Ascending aorta (tissue), 2 donors: ENCODE data around the gene C4orf17. TPM values are rescaled to one million over a fixed set of nuclear protein-coding genes. Genes with fewer than 3 reads are reported as not detected.

Experiments used
- DNase-seq, 2 donors: peaks; one replicate each; pipeline ENCODE4 v3.0.0-alpha.2; 2019; ENCODE audit warnings: low spot score in 2 of 2
- H3K27ac ChIP-seq, 2 donors: fragments of 200-600 bp; sonication (generic); one replicate each; pipeline ENCODE4 v1.5.1; 2016 to 2017; ENCODE audit warnings: mild to moderate bottlenecking in 1 of 2
- H3K27me3 ChIP-seq: fragments of 200-600 bp; sonication (generic); one replicate; pipeline ENCODE4 v1.5.1; 2017
- H3K36me3 ChIP-seq, 2 donors: fragments of 200-600 bp; sonication (generic); one replicate each; pipeline ENCODE4 v1.5.1; 2016
- H3K4me1 ChIP-seq, 2 donors: fragments of 200-600 bp; sonication (generic); one replicate each; pipeline ENCODE4 v1.5.1; 2016 to 2017; ENCODE audit warnings: mild to moderate bottlenecking in 1 of 2
- H3K4me3 ChIP-seq, 2 donors: fragments of 200-600 bp; sonication (generic); one replicate each; pipeline ENCODE4 v1.5.1; 2016 to 2017; ENCODE audit warnings: mild to moderate bottlenecking in 1 of 2
- H3K9me3 ChIP-seq, 2 donors: fragments of 200-600 bp; sonication (generic); one replicate each; pipeline ENCODE4 v1.5.1; 2016
- CTCF ChIP-seq, 3 experiments: fragments of 200-600 bp in 2 of 3; fragments of 450-650 bp in 1 of 3; sonication (generic) in 2 of 3; IDR thresholded peaks; one replicate each; pipeline ENCODE4 v1.5.1; 2016 to 2019; ENCODE audit warnings: antibody characterized with exemption in 3 of 3, mild to moderate bottlenecking in 1 of 3, moderate library complexity in 1 of 3
- intact Hi-C: fragments of 100-400 bp; cut with DNase I; formaldehyde crosslinking; loops from one replicate; pipeline ENCODE4 v1.15.1; 2023
- total RNA-seq: library from RNA; depleted of rRNA; stranded (reverse); fragments of >200 nt; gene quantifications from one replicate; pipeline ENCODE4 v1.1.0, GENCODE V29; 2016

The C4orf17 gene
- total RNA-seq, 1 donor from 2014 or later, result not detected

GRCh38 chr4:99571883-99572282 lies 61.1 kb downstream of the C4orf17 start:
- peaks cover 0 to 3% of the 10 kb centered on the region in 2 donors for H3K4me1 ChIP-seq
- H3K4me3 ChIP-seq, result no peak overlapping the region
- no peaks in the 10 kb centered on the region for H3K27me3 ChIP-seq
- DNase-seq, result no peak
- TF ChIP-seq CTCF (IDR thresholded peaks at IDR 0.05), result no peak
- H3K36me3 ChIP-seq, result no peaks in the 10 kb centered on the region
- intact Hi-C loops, result no loop called here
- no peak overlapping the region for H3K27ac ChIP-seq
- no peaks in the 10 kb centered on the region for H3K9me3 ChIP-seq

- Histone ChIP-seq H3K4me3 (no peak overlapping the region), H3K4me1 (peaks cover 0 to 3% of the 10 kb centered on the region in 2 donors), H3K9me3 (no peaks in the 10 kb centered on the region), H3K36me3 (no peaks in the 10 kb centered on the region), H3K27me3 (no peaks in the 10 kb centered on the region), H3K27ac (peak overlapping the region in 1 of 2 donors; percentile 42)
- no peak for DNase-seq
- intact Hi-C loops, result no loop called here
- TF ChIP-seq CTCF (IDR thresholded peaks at IDR 0.05), result no peak
Measured at GRCh38 chr4:99572527-99573240, 61.9 kb downstream of the C4orf17 start.

GRCh38 chr4:99573735-99574368 lies 63.0 kb downstream of the C4orf17 start:
- Histone ChIP-seq H3K4me3 (no peak overlapping the region), H3K27ac (peak overlapping the region in 1 of 2 donors; percentile 42), H3K27me3 (no peaks in the 10 kb centered on the region), H3K36me3 (no peaks in the 10 kb centered on the region), H3K9me3 (no peaks in the 10 kb centered on the region), H3K4me1 (peaks cover 0 to 3% of the 10 kb centered on the region in 2 donors)
- intact Hi-C loops, result no loop called here
- no peak for TF ChIP-seq CTCF (IDR thresholded peaks at IDR 0.05)
- DNase-seq, result no peak

DNA sequence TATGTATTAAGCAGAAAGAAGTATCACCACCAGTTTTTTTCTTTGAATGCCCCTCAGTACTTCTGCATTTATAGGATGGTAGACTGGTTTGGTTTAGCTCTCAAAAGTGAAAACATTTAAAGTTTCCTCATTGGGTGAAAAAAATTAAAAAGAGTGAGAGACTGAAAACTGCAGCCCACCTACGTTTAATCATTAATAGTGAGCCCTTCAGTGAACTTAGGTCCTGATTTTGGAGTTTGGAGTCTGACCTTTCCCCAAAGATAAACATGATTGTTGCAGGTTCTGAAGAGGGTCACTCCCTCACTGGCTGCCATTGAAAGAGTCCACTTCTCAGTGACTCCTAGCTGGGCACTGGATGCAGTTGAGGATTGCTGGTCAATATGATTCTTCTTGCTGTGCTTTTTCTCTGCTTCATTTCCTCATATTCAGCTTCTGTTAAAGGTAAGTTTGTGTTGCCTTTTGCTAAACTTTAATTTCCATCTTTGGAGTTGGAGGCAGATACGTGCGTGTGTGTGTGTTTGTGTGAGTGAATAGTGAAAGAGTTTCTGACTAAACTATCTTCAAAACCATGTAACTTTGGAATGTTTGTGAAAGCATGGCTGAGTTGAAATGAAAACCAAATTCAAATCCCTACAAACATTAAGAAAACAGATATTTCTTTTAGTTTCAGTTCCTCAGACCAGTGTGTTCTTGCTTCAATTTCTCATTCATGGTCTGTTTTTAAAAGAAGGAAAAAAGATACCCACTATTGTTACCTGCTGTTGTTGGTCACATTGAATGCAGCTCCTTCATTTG lies 63.9 kb downstream of the C4orf17 start, which contains the start of gene MTTP:
TSS of gene MTTP (plus strand) at position 295 of the 795 bp plus-strand sequence. CDS start at position 381, 86 bp downstream.
- intact Hi-C loops, result no loop called here

More for the DNA sequence above, 63.9 kb downstream of the C4orf17 start, which contains the start of gene MTTP:
- Histone ChIP-seq H3K36me3 (no peaks in the 10 kb centered on the region), H3K27ac (peak within 1 kb of the TSS; percentile 42 to 47), H3K27me3 (no peaks in the 10 kb centered on the region), H3K4me3 (peak within 1 kb of the TSS in 1 of 2 donors; percentile 43), H3K9me3 (no peaks in the 10 kb centered on the region), H3K4me1 (peaks cover 0 to 3% of the 10 kb centered on the region in 2 donors)
- no peak for TF ChIP-seq CTCF (IDR thresholded peaks at IDR 0.05)
- DNase-seq, result no peak
